IMR-90 (cell line): Measurements from ENCODE around the gene PACS1. TPM values are rescaled to one million over a fixed set of nuclear protein-coding genes. Genes with fewer than 3 reads are reported as not detected.

ENCODE experiments used
- ATAC-seq: fragments of 200-7000 bp; cut with Tn5 transposase; 2 replicates; pipeline ENCODE4 v1.9.1; 2020; ENCODE audit warnings: low read depth, mild to moderate bottlenecking, moderate library complexity
- BruUV-seq: library from RNA; stranded (reverse); fragments of 400-500 nt; replicated peaks from 2 replicates; lab custom pipeline; 2021; lab: Mats Ljungman, UMichigan
- CTCF ChIA-PET: fragments of 300-600 bp; formaldehyde crosslinking; extraction: SDS; loops from one replicate; lab custom pipeline; 2021; ENCODE audit warnings: antibody characterized with exemption; lab: Yijun Ruan, JAX
- POLR2A ChIA-PET: fragments of 300-600 bp; sonication (Branson Sonifier 250); formaldehyde crosslinking; loops from one replicate; lab custom pipeline; 2022; ENCODE audit warnings: antibody characterized with exemption; ENCODE audit not compliant: unreplicated experiment; lab: Charles Lee
- DNase-seq: peaks from one replicate; pipeline ENCODE4 v3.0.0; 2013
- H2AFZ ChIP-seq: replicated peaks from 2 replicates; pipeline ENCODE3; 2013; ENCODE audit warnings: low read length, mild to moderate bottlenecking; ENCODE audit not compliant: poor library complexity
- H2AK5ac ChIP-seq: 2 replicates; pipeline ENCODE4 v1.6.1; 2013; ENCODE audit warnings: low read depth, low read length, inconsistent platforms
- H2AK9ac ChIP-seq: replicated peaks from 2 replicates; pipeline ENCODE3; 2013; ENCODE audit warnings: mild to moderate bottlenecking, low read depth, low read length, moderate library complexity; ENCODE audit not compliant: poor library complexity
- H2BK120ac ChIP-seq: 2 replicates; pipeline ENCODE4 v1.6.1; 2013; ENCODE audit warnings: low read depth, low read length, inconsistent platforms
- H2BK15ac ChIP-seq: 3 replicates; pipeline ENCODE4 v1.6.1; 2013; ENCODE audit warnings: low read depth, low read length, inconsistent platforms
- H2BK20ac ChIP-seq: 2 replicates; pipeline ENCODE4 v1.6.1; 2013; ENCODE audit warnings: low read depth, mild to moderate bottlenecking, inconsistent platforms, low read length, moderate library complexity
- H2BK5ac ChIP-seq: 2 replicates; pipeline ENCODE4 v1.6.1; 2013; ENCODE audit warnings: mild to moderate bottlenecking, low read depth, low read length, inconsistent platforms; ENCODE audit not compliant: poor library complexity, severe bottlenecking
- H3K14ac ChIP-seq: replicated peaks from 2 replicates; pipeline ENCODE4 v1.6.1; 2013; ENCODE audit warnings: low read depth, low read length, inconsistent platforms
- H3K18ac ChIP-seq: 2 replicates; pipeline ENCODE4 v1.6.1; 2013; ENCODE audit warnings: low read depth, low read length, control low read depth
- H3K23ac ChIP-seq: 2 replicates; pipeline ENCODE4 v1.6.1; 2013; ENCODE audit warnings: low read depth, low read length, inconsistent platforms
- H3K27ac ChIP-seq: 2 replicates; pipeline ENCODE4 v1.5.1; 2013; ENCODE audit warnings: mild to moderate bottlenecking, control low read depth, low read length; ENCODE audit not compliant: insufficient read depth
- H3K27me3 ChIP-seq: 2 replicates; pipeline ENCODE4 v1.6.1; 2013; ENCODE audit warnings: low read length; ENCODE audit not compliant: control insufficient read depth, insufficient read depth
- H3K36me3 ChIP-seq: 2 replicates; pipeline ENCODE4 v1.6.1; 2013; ENCODE audit warnings: low read length, mixed read lengths; ENCODE audit not compliant: control insufficient read depth, insufficient read depth
- H3K4ac ChIP-seq: 2 replicates; pipeline ENCODE4 v1.6.1; 2013; ENCODE audit warnings: low read depth, low read length, inconsistent platforms
- H3K4me1 ChIP-seq: 2 replicates; pipeline ENCODE4 v1.6.1; 2013; ENCODE audit warnings: low read length, mixed read lengths; ENCODE audit not compliant: control insufficient read depth, insufficient read depth
- H3K4me2 ChIP-seq: 2 replicates; pipeline ENCODE4 v1.6.1; 2013; ENCODE audit warnings: low read depth, mild to moderate bottlenecking, control low read depth, low read length, moderate library complexity
- H3K4me3 ChIP-seq: 2 replicates; pipeline ENCODE4 v1.5.1; 2013; ENCODE audit warnings: low read depth, mild to moderate bottlenecking, control low read depth, low read length, moderate library complexity; ENCODE audit not compliant: insufficient read depth
- H3K56ac ChIP-seq: 2 replicates; pipeline ENCODE4 v1.6.1; 2013; ENCODE audit warnings: low read length, inconsistent platforms; ENCODE audit not compliant: insufficient read depth; ENCODE audit errors: extremely low read depth
- H3K79me1 ChIP-seq, 2 experiments: 2 replicates each; pipeline ENCODE4 v1.6.1; 2013; ENCODE audit warnings: low read length in 2 of 2, inconsistent platforms in 1 of 2, low read depth in 1 of 2
- H3K9ac ChIP-seq: 2 replicates; pipeline ENCODE4 v1.6.1; 2013; ENCODE audit warnings: low read depth, low read length, control low read depth
- H3K9me1 ChIP-seq: 2 replicates; pipeline ENCODE4 v1.6.1; 2013; ENCODE audit warnings: low read length, inconsistent platforms; ENCODE audit not compliant: insufficient read depth
- H3K9me3 ChIP-seq: 2 replicates; pipeline ENCODE4 v1.6.1; 2013; ENCODE audit warnings: low read length; ENCODE audit not compliant: control insufficient read depth, insufficient read depth
- H4K20me1 ChIP-seq: 2 replicates; pipeline ENCODE4 v1.6.1; 2013; ENCODE audit warnings: low read length, inconsistent platforms; ENCODE audit not compliant: insufficient read depth
- H4K5ac ChIP-seq: 2 replicates; pipeline ENCODE4 v1.6.1; 2013; ENCODE audit warnings: mild to moderate bottlenecking, low read depth, low read length, control low read depth
- H4K8ac ChIP-seq, 2 experiments: 2 replicates each; pipeline ENCODE4 v1.6.1; 2013; ENCODE audit warnings: low read depth in 2 of 2, low read length in 2 of 2, control low read depth in 1 of 2, inconsistent platforms in 1 of 2
- H4K91ac ChIP-seq: 2 replicates; pipeline ENCODE4 v1.6.1; 2013; ENCODE audit warnings: low read depth, low read length, inconsistent platforms; ENCODE audit not compliant: insufficient read depth
- ELK1 ChIP-seq: fragments of 150-350 bp; IDR thresholded peaks from 2 replicates; pipeline ENCODE4 v1.6.1; 2016; ENCODE audit warnings: low read depth, mild to moderate bottlenecking, low read length, moderate library complexity, borderline replicate concordance
- FOS ChIP-seq: fragments of 150-350 bp; IDR thresholded peaks from 2 replicates; pipeline ENCODE4 v1.6.1; 2016; ENCODE audit warnings: low read depth, low read length
- MAFK ChIP-seq: IDR thresholded peaks from 2 replicates; pipeline ENCODE4 v1.6.1; 2012; ENCODE audit warnings: low read depth, low read length, improper control_type of control experiment
- MXI1 ChIP-seq: IDR thresholded peaks from 2 replicates; pipeline ENCODE4 v1.6.1; 2012; ENCODE audit warnings: low read depth, mild to moderate bottlenecking, low read length, moderate library complexity, borderline replicate concordance
- RCOR1 ChIP-seq: IDR thresholded peaks from 2 replicates; pipeline ENCODE4 v1.6.1; 2012; ENCODE audit warnings: mild to moderate bottlenecking, low read length, improper control_type of control experiment; ENCODE audit not compliant: insufficient replicate concordance
- RFX5 ChIP-seq: IDR thresholded peaks from 2 replicates; pipeline ENCODE4 v1.8.0; 2012; ENCODE audit warnings: low read depth, mild to moderate bottlenecking, low read length, moderate library complexity
- SMC3 ChIP-seq: fragments of 150-350 bp; IDR thresholded peaks from 2 replicates; pipeline ENCODE4 v1.6.1; 2016; ENCODE audit warnings: low read depth, mild to moderate bottlenecking, antibody characterized with exemption, low read length, moderate library complexity
- USF2 ChIP-seq: fragments of 150-350 bp; IDR thresholded peaks from 2 replicates; pipeline ENCODE4 v1.6.1; 2017; ENCODE audit warnings: mild to moderate bottlenecking, antibody characterized with exemption, low read length, low read depth
- WGBS, 2 experiments: methylation state at CpG; one replicate each; pipeline versions ENCODE4 v1.1.5 to v1.1.7; 2013; ENCODE audit warnings: missing lambda C conversion rate in 2 of 2; ENCODE audit not compliant: insufficient read length in 1 of 2; ENCODE audit errors: extremely low coverage in 2 of 2; 5-methylcytosine and 5-hydroxymethylcytosine counted together
- dilution Hi-C: fragments of 300-500 bp; cut with HindIII; formaldehyde crosslinking; loops from one replicate; pipeline ENCODE4 v1.14.3; 2018; ENCODE audit warnings: low sequenced_read_pairs; ENCODE audit not compliant: unreplicated experiment
- in situ Hi-C: fragments of 300-500 bp; cut with MboI; formaldehyde crosslinking; loops from 3 replicates; pipeline ENCODE4 v1.14.3; 2019; ENCODE audit warnings: low sequenced_read_pairs, inconsistent platforms, mixed read lengths
- intact Hi-C: fragments of 100-400 bp; cut with micrococcal nuclease; formaldehyde crosslinking; loops from 2 replicates; pipeline ENCODE4 v1.10.0; 2022
- polyA plus RNA-seq, 3 experiments: library from polyadenylated mRNA; depleted of rRNA; stranded (reverse); fragments of >200 nt; gene quantifications; 2 replicates each; pipeline ENCODE4 v1.2.3, GENCODE V29; 2012; ENCODE audit warnings: low replicate concordance in 1 of 3
- total RNA-seq: library from RNA; depleted of rRNA; stranded (reverse); fragments of >200 nt; gene quantifications from 2 replicates; pipeline ENCODE4 v1.2.3, GENCODE V29; 2012

The PACS1 gene
- total and polyA plus RNA-seq, 2 of the 4 experiments (the other 2 are of a cell fraction) = 7.3 to 32.0 TPM

- no peak for ATAC-seq
- Histone ChIP-seq H3K18ac (no peak overlapping the region), H3K9ac (no peak overlapping the region), H2BK15ac (no peak overlapping the region), H3K23ac (no peak overlapping the region), H3K36me3 (no peaks in the 10 kb centered on the region), H4K91ac (no peak overlapping the region), H4K5ac (no peak overlapping the region), H3K4me1 (peaks cover 4% of the 10 kb centered on the region), H3K27ac (no peak overlapping the region), H3K9me1 (peaks cover 5% of the 10 kb centered on the region; the same call in 1 of the 2 replicates), H2AK5ac (no peak overlapping the region), H2AFZ (no peak overlapping the region), H3K4me2 (no peak overlapping the region), H3K14ac (no peak overlapping the region), H3K79me1 (peaks cover 20 to 32% of the 10 kb centered on the region in 2 experiments; a peak in 3 of 4 replicates), H3K27me3 (no peaks in the 10 kb centered on the region), H3K4me3 (no peak overlapping the region), H4K8ac (no peak overlapping the region), H3K4ac (no peak overlapping the region), H4K20me1 (peaks cover 18% of the 10 kb centered on the region; the same call in 1 of the 2 replicates), H3K56ac (no peak overlapping the region), H3K9me3 (no peaks in the 10 kb centered on the region), H2BK5ac (no peak overlapping the region), H2BK20ac (no peak overlapping the region), H2BK120ac (no peak overlapping the region), H2AK9ac (no peak overlapping the region)
- intact Hi-C loops = no loop called here
- BruUV-seq = no TSS peak
- TF ChIP-seq RFX5 = no peak
- TF ChIP-seq ELK1 = no peak
- TF ChIP-seq USF2 = no peak
- no peak for TF ChIP-seq RCOR1
- TF ChIP-seq MXI1 = no peak
- TF ChIP-seq FOS = no peak
- TF ChIP-seq MAFK = no peak
- no peak for TF ChIP-seq SMC3
- in situ Hi-C loops = no loop called here
- ChIA-PET POLR2A (no interaction called here), CTCF (no interaction called here)
- no peak for DNase-seq
- WGBS, 2 experiments = 100% methylated on average over 2 of the region's 7 CpGs; no CpG with 5 or more reads in 1 of the 2 experiments
- dilution Hi-C loops = no loop called here
Measured at GRCh38 chr11:66168289-66168688, 98.2 kb downstream of the PACS1 start.
